Activated CD4-positive, alpha-beta T cell treated with anti-CD3 and anti-CD28 coated beads for 1 hour (primary cell): ENCODE data around the gene PAX2.

ENCODE experiments used
- DNase-seq: peaks from one replicate; pipeline ENCODE4 v3.0.0-alpha.2; 2020

Gene PAX2

GRCh38 chr10:100760726-100761125 is 15.3 kb downstream of the PAX2 start:
- DNase-seq: no peak

- no peak for DNase-seq
Measured at GRCh38 chr10:100761191-100761590, 15.8 kb downstream of the PAX2 start.

GRCh38 chr10:100763043-100763747 is 17.8 kb downstream of the PAX2 start:
- no peak for DNase-seq

GRCh38 chr10:100766693-100767421 is 21.5 kb downstream of the PAX2 start:
- no peak for DNase-seq

- DNase-seq: no peak
Measured at GRCh38 chr10:100767422-100767775, 22.0 kb downstream of the PAX2 start.

GRCh38 chr10:100769481-100769880 is 24.1 kb downstream of the PAX2 start:
- DNase-seq: no peak

- no peak for DNase-seq
Measured at GRCh38 chr10:100773646-100774045, 28.3 kb downstream of the PAX2 start.

- no peak for DNase-seq
Measured at GRCh38 chr10:100774223-100774622, 28.8 kb downstream of the PAX2 start.

- no peak for DNase-seq
Measured at GRCh38 chr10:100774876-100775275, 29.5 kb downstream of the PAX2 start.

- no peak for DNase-seq
Measured at GRCh38 chr10:100775386-100775785, 30.0 kb downstream of the PAX2 start.

- DNase-seq: no peak
Measured at GRCh38 chr10:100775871-100776270, 30.5 kb downstream of the PAX2 start.

GRCh38 chr10:100776671-100777070 is 31.3 kb downstream of the PAX2 start:
- DNase-seq: no peak

GRCh38 chr10:100779329-100779728 is 33.9 kb downstream of the PAX2 start:
- DNase-seq: no peak

GRCh38 chr10:100780324-100780723 is 34.9 kb downstream of the PAX2 start:
- DNase-seq: no peak

- DNase-seq: no peak
Measured at GRCh38 chr10:100781145-100781665, 35.8 kb downstream of the PAX2 start.

GRCh38 chr10:100782461-100783244 is 37.3 kb downstream of the PAX2 start:
- no peak for DNase-seq

GRCh38 chr10:100784126-100784525 is 38.7 kb downstream of the PAX2 start:
- no peak for DNase-seq

- no peak for DNase-seq
Measured at GRCh38 chr10:100786591-100786990, 41.2 kb downstream of the PAX2 start.

GRCh38 chr10:100788002-100788903 is 42.9 kb downstream of the PAX2 start:
- no peak for DNase-seq

- no peak for DNase-seq
Measured at GRCh38 chr10:100790761-100791208, 45.4 kb downstream of the PAX2 start.

GRCh38 chr10:100791369-100792058 is 46.1 kb downstream of the PAX2 start:
- DNase-seq: no peak

GRCh38 chr10:100792574-100792973 is 47.2 kb downstream of the PAX2 start:
- DNase-seq: no peak
